Measurements from ENCODE around the gene GJB5.

GJB5 gene

GRCh38 chr1:34800214-34800613, 45.4 kb downstream of the GJB5 start:
- H3K4me3 ChIP-seq (ENCODE audit: low read depth, low read length), result no peak overlapping the region
- no peak for TF ChIP-seq CTCF (IDR thresholded peaks at IDR 0.05; ENCODE audit: low read depth, low read length)

- TF ChIP-seq CTCF (IDR thresholded peaks at IDR 0.05; ENCODE audit: low read depth, low read length), result no peak
- H3K4me3 ChIP-seq (ENCODE audit: low read depth, low read length), result no peak overlapping the region
Measured at GRCh38 chr1:34803770-34804169, 48.9 kb downstream of the GJB5 start.

- no peak for TF ChIP-seq CTCF (IDR thresholded peaks at IDR 0.05; ENCODE audit: low read depth, low read length)
- H3K4me3 ChIP-seq (ENCODE audit: low read depth, low read length), result no peak overlapping the region
Measured at GRCh38 chr1:34806396-34806795, 51.5 kb downstream of the GJB5 start.
